K562 (cell line): Measurements from ENCODE around the gene COL11A2. TPM values are rescaled to one million over a fixed set of nuclear protein-coding genes. Genes with fewer than 3 reads are reported as not detected.

Experiments
- AFF1 ChIP-seq, 2 experiments: fragments of 450-650 bp; IDR thresholded peaks; 2 replicates each; pipeline ENCODE4 v1.6.1; 2018; ENCODE audit warnings: mild to moderate bottlenecking in 2 of 2, low read depth in 1 of 2; ENCODE audit not compliant: partially characterized antibody in 2 of 2
- GABPA ChIP-seq: fragments of 200-800 bp; sonication (Bioruptor generic); conservative IDR thresholded peaks from 2 replicates; pipeline ENCODE4 v1.6.1; 2016; ENCODE audit warnings: low read depth, missing genetic modification characterization, missing compliant biosample characterization
- HDAC6 ChIP-seq: IDR thresholded peaks from 2 replicates; pipeline ENCODE4 v1.6.1; 2012; ENCODE audit warnings: low read depth, mild to moderate bottlenecking, control low read depth, inconsistent platforms, low read length, moderate library complexity
- MLLT1 ChIP-seq, 2 experiments: fragments of 450-650 bp; IDR thresholded peaks; 2 replicates each; pipeline ENCODE4 v1.6.1; 2016
- MTA1 ChIP-seq: fragments of 450-650 bp; IDR thresholded peaks from 2 replicates; pipeline ENCODE4 v1.6.1; 2017; ENCODE audit warnings: borderline replicate concordance
- PCBP1 ChIP-seq: fragments of 200-400 bp; formaldehyde crosslinking; IDR thresholded peaks from 2 replicates; pipeline ENCODE4 v1.6.1; 2018; ENCODE audit warnings: mild to moderate bottlenecking, low read depth, low read length; ENCODE audit not compliant: poor library complexity, severe bottlenecking
- TAF15 ChIP-seq: fragments of 200-400 bp; formaldehyde crosslinking; IDR thresholded peaks from 2 replicates; pipeline ENCODE4 v1.6.1; 2017; ENCODE audit warnings: mild to moderate bottlenecking, low read depth, low read length, moderate library complexity
- ZBTB49 ChIP-seq: sonication (generic); formaldehyde crosslinking; IDR thresholded peaks from 2 replicates; pipeline ENCODE4 v1.8.0; 2022; ENCODE audit warnings: missing genetic modification reagents, mild to moderate bottlenecking, borderline replicate concordance
- ZNF436 ChIP-seq: fragments of 250-450, 450-650 bp; sonication (Bioruptor Pico); formaldehyde crosslinking; IDR thresholded peaks from 2 replicates; pipeline ENCODE4 v1.7.0; 2020; ENCODE audit warnings: mild to moderate bottlenecking
- polyA plus RNA-seq, 8 experiments: library from polyadenylated mRNA; depleted of rRNA in 4 of 8; stranded (reverse) in 5 of 8; unstranded in 3 of 8; fragments of >200 nt; fragmentation: Nextera tagmentation in 2 of 8; fragmentation: Illumina TruSeq in 1 of 8; extraction: Ambion mirVana in 2 of 8; extraction: Trizol in 1 of 8; gene quantifications; 2 replicates each; pipeline versions ENCODE4 v1.2.1 to v1.2.3, GENCODE V29; 2011 to 2014; ENCODE audit warnings: inconsistent platforms in 1 of 8, missing spikeins in 1 of 8
- total RNA-seq, 7 experiments: library from RNA; depleted of rRNA in 6 of 7; stranded (reverse); fragments of >200 nt in 6 of 7; fragmentation: Illumina TruSeq in 2 of 7; extraction: Trizol in 2 of 7; gene quantifications; 2 replicates each; pipeline versions ENCODE4 v1.2.1 to v1.2.3, GENCODE V29; 2011 to 2021; ENCODE audit warnings: low replicate concordance in 1 of 7

The COL11A2 gene
- total and polyA plus RNA-seq, 9 of the 15 experiments (the other 6 are each of a cell fraction or from before 2014, with no cell fraction given) = 0.04 to 0.35 (median 0.09) TPM; not detected in 1

GRCh38 chr6:33208091-33208967, 16.1 kb upstream of the COL11A2 start, which contains the start of gene RING1 (continued):
- TF ChIP-seq AFF1 (IDR thresholded peaks at IDR 0.05; ENCODE audit: low read depth in 1 of 2, partially characterized antibody in 2 of 2) (no peak), PCBP1 (peak; percentile 3), MTA1 (peak; percentile 93), HDAC6 (no peak), TAF15 (no peak), ZBTB49 (no peak), MLLT1 (IDR thresholded peaks at IDR 0.05) (peak in 1 of 2 experiments; percentile 40; a peak in 1 of 4 replicates), ZNF436 (CRISPR knock-in tag) (no peak), GABPA (tag) (peak; percentile 98)
